HG03064 (cell line): Measurements from ENCODE around the gene ALDH4A1.
"Not testable (repeated sequence)": the region's sequence is repeated elsewhere in the genome, so short reads cannot be mapped to it uniquely, and the experiment has no call there.

Experiments used
- ATAC-seq: cut with Tn5 transposase; IDR thresholded peaks from one replicate; pipeline ENCODE4 v1.9.1; 2021; ENCODE audit warnings: low read depth; ENCODE audit not compliant: unreplicated experiment

ALDH4A1 gene

GRCh38 chr1:18901147-18901951 lies 1.0 kb downstream of the ALDH4A1 start:
- no peak for ATAC-seq

- ATAC-seq: no peak
Observed at GRCh38 chr1:18900303-18900841, 2.0 kb downstream of the ALDH4A1 start.

- ATAC-seq: no peak
Observed at GRCh38 chr1:18899363-18900049, 2.8 kb downstream of the ALDH4A1 start.

GRCh38 chr1:18898567-18898966 lies 3.8 kb downstream of the ALDH4A1 start:
- ATAC-seq: no peak

DNA sequence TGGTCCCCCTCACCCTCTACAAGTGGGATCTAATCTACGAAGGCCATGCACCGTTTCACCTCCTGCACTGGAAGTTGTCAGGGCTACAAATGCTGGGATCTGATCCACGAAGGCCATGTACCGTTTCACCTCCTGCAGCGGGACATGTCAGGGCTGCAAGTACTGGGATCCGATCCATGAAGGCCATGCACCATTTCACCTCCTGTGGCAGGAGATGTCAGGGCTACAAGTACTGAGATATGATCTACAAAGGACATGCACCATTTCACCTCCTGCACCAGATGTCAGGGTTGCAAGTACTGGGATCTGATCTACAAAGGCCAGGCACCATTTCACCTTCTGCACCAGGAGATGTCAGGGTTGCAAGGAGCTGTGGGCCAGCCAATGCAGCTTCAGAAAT lies 7.0 kb downstream of the ALDH4A1 start:
- no peak for ATAC-seq

DNA sequence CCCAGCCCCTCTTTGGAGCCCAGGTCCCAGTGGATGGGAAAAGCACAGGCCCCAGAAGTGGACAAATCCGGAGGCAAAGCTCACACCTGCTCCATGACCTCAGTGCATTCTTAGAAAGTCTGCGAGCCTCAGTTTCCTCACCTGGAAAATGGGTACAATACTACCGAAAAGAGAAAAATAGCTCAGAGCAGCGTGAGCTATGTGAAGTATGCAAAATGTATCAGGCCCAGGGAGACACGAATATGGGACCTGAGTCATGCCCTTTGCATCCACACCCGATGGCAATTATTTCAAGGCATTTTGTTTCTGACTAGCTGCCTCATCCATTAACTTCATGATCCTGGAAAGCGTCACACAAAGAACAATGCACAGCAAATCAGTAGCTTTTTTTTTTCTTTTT lies 9.2 kb downstream of the ALDH4A1 start:
- no peak for ATAC-seq

- not testable (repeated sequence) for ATAC-seq
Observed at GRCh38 chr1:18891858-18892257, 10.5 kb downstream of the ALDH4A1 start.

DNA sequence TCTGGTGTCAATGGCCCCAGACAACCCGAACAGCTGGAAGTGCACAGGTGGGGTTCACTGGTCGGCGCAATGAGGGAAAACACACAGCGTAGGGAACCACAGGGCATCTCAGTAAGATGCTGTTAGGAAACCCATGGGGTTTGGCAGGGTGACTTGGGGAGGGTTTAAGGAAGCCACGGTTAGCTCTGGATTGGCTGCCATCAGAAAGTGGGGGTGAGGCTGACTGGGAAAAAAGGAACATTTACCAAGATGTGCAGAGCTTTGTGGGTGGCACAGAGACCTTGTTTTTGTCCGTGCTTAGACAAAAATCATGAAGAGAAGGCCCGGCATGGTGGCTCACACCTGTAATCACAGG lies 11.0 kb downstream of the ALDH4A1 start:
- ATAC-seq: no peak

- no peak for ATAC-seq
Observed at GRCh38 chr1:18890706-18891425, 11.5 kb downstream of the ALDH4A1 start.

- no peak for ATAC-seq
Observed at GRCh38 chr1:18886003-18886335, 16.4 kb downstream of the ALDH4A1 start.

GRCh38 chr1:18885311-18886002 lies 16.9 kb downstream of the ALDH4A1 start:
- ATAC-seq: no peak

DNA sequence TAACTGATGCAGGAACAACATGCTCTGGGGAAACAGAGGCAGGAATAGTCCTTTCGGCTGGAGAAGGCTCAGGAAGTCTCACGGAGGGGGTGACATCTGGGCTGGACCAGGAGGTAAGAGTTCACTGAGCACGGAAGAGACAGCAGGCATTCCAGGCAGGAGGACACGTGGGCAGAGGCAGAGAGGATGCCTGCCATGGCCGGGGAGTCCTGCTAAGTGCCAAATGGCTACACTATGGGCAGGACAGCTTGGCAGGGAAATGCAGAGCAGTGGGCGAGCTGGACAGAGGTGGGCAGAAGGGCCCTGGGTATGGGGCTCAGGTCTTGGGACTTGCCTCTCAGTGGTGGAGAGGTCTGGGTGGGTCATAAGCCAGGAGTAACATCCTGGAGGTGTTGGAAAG lies 17.6 kb downstream of the ALDH4A1 start:
- ATAC-seq: no peak

DNA sequence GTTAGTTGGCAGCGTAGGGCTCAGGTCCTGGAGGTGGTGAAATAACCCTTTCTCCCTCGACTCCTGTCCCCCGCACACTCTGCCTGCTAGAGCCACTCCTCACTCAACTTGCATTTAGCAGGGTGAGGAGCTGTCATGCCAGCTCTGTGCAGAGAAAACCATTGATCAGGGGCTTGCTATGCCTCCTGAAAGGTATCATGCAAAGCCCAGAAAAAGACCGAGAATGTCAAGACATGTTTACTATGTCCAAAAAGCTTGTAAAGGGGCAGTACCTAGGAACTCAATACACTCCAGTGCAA lies 18.0 kb downstream of the ALDH4A1 start:
- no peak for ATAC-seq

DNA sequence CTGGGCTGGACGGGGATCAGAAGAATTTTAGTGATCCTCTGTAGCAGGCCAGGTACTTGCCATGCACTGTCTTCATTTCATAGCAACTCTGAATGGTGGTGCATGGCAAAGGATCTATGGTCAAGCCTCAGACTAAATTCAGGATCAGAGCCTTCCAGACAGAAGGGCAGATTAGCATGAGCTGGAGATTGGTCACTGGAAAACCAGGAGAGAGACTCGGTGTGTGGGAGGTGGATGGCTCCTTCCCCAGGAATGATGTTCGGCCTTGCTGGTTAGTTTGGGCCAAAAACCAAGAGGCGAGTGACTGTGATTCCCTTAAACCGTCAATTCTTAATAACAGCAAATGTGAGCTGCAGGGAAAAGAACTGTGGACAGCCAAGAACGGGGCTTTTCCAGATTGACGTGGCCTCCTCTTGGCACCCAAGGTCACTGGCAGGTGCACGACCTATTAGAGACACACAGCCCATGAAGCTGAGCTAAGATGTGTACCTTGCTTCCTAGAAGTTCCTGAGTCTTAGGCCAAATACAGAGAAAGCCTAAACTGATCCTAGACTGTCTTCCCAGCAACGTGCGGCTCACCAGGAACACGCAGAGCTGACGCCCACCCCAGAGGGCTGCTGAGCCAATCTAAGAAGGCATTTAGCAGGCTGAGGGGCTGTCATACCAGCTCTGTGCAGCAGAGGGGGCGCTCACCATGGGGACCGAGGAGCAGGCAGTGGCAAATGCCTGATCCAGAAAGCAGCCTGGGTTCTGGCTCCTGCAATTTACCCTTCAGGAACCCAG lies 18.5 kb downstream of the ALDH4A1 start:
- no peak for ATAC-seq

GRCh38 chr1:18883079-18883478 lies 19.3 kb downstream of the ALDH4A1 start:
- ATAC-seq: no peak

GRCh38 chr1:18882486-18882885 lies 19.9 kb downstream of the ALDH4A1 start:
- ATAC-seq: no peak

- no peak for ATAC-seq
Observed at GRCh38 chr1:18881642-18882431, 20.5 kb downstream of the ALDH4A1 start.

DNA sequence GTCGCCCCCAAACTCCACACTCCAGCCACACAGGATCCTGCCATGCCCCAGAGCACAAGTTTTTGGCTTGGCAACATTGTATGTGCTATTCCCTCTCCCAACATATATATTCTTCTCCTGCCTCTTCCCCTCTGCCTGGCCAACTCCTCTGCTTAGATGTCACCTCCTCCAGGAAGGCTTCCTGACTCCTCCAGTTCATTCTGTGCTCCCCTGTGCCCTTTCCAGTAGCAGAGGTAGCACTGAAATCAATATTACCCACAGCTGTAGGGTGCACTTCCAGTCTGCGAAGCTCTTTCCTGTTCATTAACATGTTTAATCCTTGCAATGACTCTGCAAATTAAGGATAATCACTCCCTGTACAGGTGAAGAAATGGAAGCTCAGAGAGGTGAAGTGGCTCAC lies 21.2 kb downstream of the ALDH4A1 start:
- ATAC-seq: no peak

- no peak for ATAC-seq
Observed at GRCh38 chr1:18880585-18880984, 21.8 kb downstream of the ALDH4A1 start.
